ENCODE data around the gene DNAAF8. TPM values are rescaled to one million over a fixed set of nuclear protein-coding genes. Genes with fewer than 3 reads are reported as not detected.
"Not testable (repeated sequence)": the region's sequence is repeated elsewhere in the genome, so short reads cannot be mapped to it uniquely, and the experiment has no call there.

DNAAF8 gene
- total and polyA plus RNA-seq, 4 donors = 0.24 to 0.49 TPM; not detected in 2

DNA sequence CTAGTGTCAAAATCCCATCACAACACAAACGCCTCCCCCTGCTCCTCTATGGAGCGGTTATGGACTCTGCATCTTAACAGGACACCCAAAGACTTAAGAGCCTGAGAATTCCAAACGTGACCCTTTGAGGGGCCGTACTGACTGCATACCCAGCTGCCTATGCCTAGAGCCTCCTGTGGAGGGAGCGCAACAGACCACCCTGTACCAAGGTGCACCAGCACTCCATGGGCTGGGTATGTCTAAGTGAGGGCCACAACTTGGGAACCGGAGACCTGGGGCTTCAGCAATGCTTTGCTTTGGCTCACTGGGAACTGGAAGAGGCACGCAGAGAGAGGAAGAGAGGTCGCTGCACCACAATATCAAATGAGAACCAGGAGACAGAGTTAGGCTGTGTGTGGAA lies 5.7 kb upstream of the DNAAF8 start:
- peaks cover 2 to 6% of the 10 kb centered on the region in 2 donors for H3K36me3 ChIP-seq (ENCODE audit: control insufficient read depth in 1 of 2, insufficient read depth in 2 of 2, low read length in 1 of 2)
- no peaks in the 10 kb centered on the region for H3K27me3 ChIP-seq (ENCODE audit: control insufficient read depth in 1 of 2, insufficient read depth in 2 of 2, low read length in 1 of 2)
- DNase-seq (no peak), ATAC-seq (ENCODE audit: low FRiP score) (no peak)
- intact Hi-C loops (cut with DNase I) = no loop called here
- no peaks in the 10 kb centered on the region for H3K9me3 ChIP-seq (ENCODE audit: control insufficient read depth, low read length)
- WGBS, 2 donors = 93% methylated on average over 8 of the region's 8 CpGs
- H3K4me1 ChIP-seq (ENCODE audit: control insufficient read depth in 1 of 2, insufficient read depth in 2 of 2, low read length in 2 of 2) = no peaks in the 10 kb centered on the region
- H3K27ac ChIP-seq (ENCODE audit: low read depth in 1 of 2, low read length in 2 of 2) = no peak overlapping the region
- H3K4me3 ChIP-seq (ENCODE audit: low read length in 2 of 2) = no peak overlapping the region

DNA sequence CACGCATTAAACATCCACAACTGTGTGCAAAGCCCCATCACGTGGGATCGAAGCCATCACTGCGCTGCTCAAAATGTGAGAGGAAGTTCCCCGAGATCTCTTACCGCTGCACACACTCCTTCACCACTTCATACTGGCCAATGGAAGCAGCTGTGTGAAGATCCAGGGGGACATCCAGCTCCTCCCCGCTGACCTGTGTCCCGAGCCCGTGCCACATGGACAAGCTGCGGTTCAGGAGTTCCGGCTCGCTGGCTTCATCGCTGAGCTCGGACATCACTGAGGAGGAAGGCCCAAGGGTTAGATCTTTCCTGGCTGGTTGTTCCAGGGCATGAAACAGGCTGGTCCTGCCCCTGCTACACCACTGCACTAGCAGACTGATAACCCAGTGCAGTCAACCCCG lies 4.5 kb upstream of the DNAAF8 start:
- peaks cover 0 to 6% of the 10 kb centered on the region in 2 donors for H3K36me3 ChIP-seq (ENCODE audit: control insufficient read depth in 1 of 2, insufficient read depth in 2 of 2, low read length in 1 of 2)
- H3K4me1 ChIP-seq (ENCODE audit: control insufficient read depth in 1 of 2, insufficient read depth in 2 of 2, low read length in 2 of 2) = no peaks in the 10 kb centered on the region
- peak in 1 of 2 donors; percentile 16 for DNase-seq
- no peak for ATAC-seq (ENCODE audit: low FRiP score)
- intact Hi-C loops (cut with DNase I) = no loop called here
- H3K4me3 ChIP-seq (ENCODE audit: low read length in 2 of 2) = no peak overlapping the region
- no peaks in the 10 kb centered on the region for H3K9me3 ChIP-seq (ENCODE audit: control insufficient read depth, low read length)
- no peak overlapping the region for H3K27ac ChIP-seq (ENCODE audit: low read depth in 1 of 2, low read length in 2 of 2)
- H3K27me3 ChIP-seq (ENCODE audit: control insufficient read depth in 1 of 2, insufficient read depth in 2 of 2, low read length in 1 of 2) = no peaks in the 10 kb centered on the region
- WGBS, 2 donors = 93% methylated on average over 15 of the region's 15 CpGs

DNA sequence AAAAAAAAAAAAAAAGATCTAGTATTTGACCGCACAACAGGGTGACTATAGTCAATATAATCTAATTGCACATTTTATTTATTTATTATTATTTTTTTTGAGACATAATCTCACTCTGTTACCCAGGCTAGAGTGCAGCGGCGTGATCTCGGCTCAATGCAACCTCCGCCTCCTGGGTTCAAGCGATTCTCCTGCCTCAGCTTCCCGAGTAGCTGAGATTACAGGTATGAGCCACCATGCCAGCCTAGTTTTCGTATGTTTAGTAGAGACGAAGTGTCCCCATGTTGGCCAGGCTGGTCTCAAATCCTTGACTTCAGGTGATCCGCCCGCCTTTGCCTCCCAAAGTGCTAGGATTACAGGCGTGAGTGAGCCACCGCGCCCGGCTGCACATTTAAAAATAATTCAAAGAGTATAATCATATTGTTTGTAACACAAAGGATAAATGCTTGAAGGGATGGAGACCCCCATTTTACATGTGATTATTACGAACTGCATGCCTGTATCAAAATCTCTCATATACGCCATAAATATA lies 1.1 kb upstream of the DNAAF8 start:
- Histone ChIP-seq H3K27ac (ENCODE audit: low read depth in 1 of 2, low read length in 2 of 2) (no peak overlapping the region), H3K27me3 (ENCODE audit: control insufficient read depth in 1 of 2, insufficient read depth in 2 of 2, low read length in 1 of 2) (no peaks in the 10 kb centered on the region), H3K9me3 (ENCODE audit: control insufficient read depth, low read length) (no peaks in the 10 kb centered on the region), H3K36me3 (ENCODE audit: control insufficient read depth in 1 of 2, insufficient read depth in 2 of 2, low read length in 1 of 2) (no peaks in the 10 kb centered on the region), H3K4me1 (ENCODE audit: control insufficient read depth in 1 of 2, insufficient read depth in 2 of 2, low read length in 2 of 2) (no peaks in the 10 kb centered on the region), H3K4me3 (ENCODE audit: low read length in 2 of 2) (peak overlapping the region; percentile 64 to 84)
- DNase-seq (no peak), ATAC-seq (ENCODE audit: low FRiP score) (no peak)
- intact Hi-C loops (cut with DNase I) = no loop called here
- WGBS, 2 donors = 26 to 31% methylated on average over 17 of the region's 17 CpGs

GRCh38 chr16:4733747-4734062 lies 632 bp upstream of the DNAAF8 start:
- H3K36me3 ChIP-seq (ENCODE audit: control insufficient read depth in 1 of 2, insufficient read depth in 2 of 2, low read length in 1 of 2) = no peaks in the 10 kb centered on the region
- no peaks in the 10 kb centered on the region for H3K9me3 ChIP-seq (ENCODE audit: control insufficient read depth, low read length)
- intact Hi-C loops (cut with DNase I) = loop anchor here in 1 of 2 donors (1.0 kb wide), 1 partner anchor 69 kb away; the partner anchor contains the start of gene ROGDI
- H3K4me1 ChIP-seq (ENCODE audit: control insufficient read depth in 1 of 2, insufficient read depth in 2 of 2, low read length in 2 of 2) = no peaks in the 10 kb centered on the region
- ATAC-seq (ENCODE audit: low FRiP score) (no peak), DNase-seq (no peak)
- no peaks in the 10 kb centered on the region for H3K27me3 ChIP-seq (ENCODE audit: control insufficient read depth in 1 of 2, insufficient read depth in 2 of 2, low read length in 1 of 2)
- H3K27ac ChIP-seq (ENCODE audit: low read depth in 1 of 2, low read length in 2 of 2) = no peak overlapping the region
- WGBS, 2 donors = 0 to 1% methylated on average over 19 of the region's 19 CpGs
- H3K4me3 ChIP-seq (ENCODE audit: low read length in 2 of 2) = peak overlapping the region; percentile 64 to 84

- Histone ChIP-seq H3K4me3 (ENCODE audit: low read length in 2 of 2) (peak overlapping the region; percentile 55 to 74), H3K27me3 (ENCODE audit: control insufficient read depth in 1 of 2, insufficient read depth in 2 of 2, low read length in 1 of 2) (no peaks in the 10 kb centered on the region), H3K4me1 (ENCODE audit: control insufficient read depth in 1 of 2, insufficient read depth in 2 of 2, low read length in 2 of 2) (no peaks in the 10 kb centered on the region), H3K9me3 (ENCODE audit: control insufficient read depth, low read length) (no peaks in the 10 kb centered on the region), H3K27ac (ENCODE audit: low read depth in 1 of 2, low read length in 2 of 2) (peak overlapping the region in 1 of 2 donors; percentile 88), H3K36me3 (ENCODE audit: control insufficient read depth in 1 of 2, insufficient read depth in 2 of 2, low read length in 1 of 2) (no peaks in the 10 kb centered on the region)
- peak; percentile 94 to 97 for DNase-seq
- intact Hi-C loops (cut with DNase I) = loop anchor here in 1 of 2 donors (1.0 kb wide), 1 partner anchor 67 kb away; the partner anchor contains the start of gene ROGDI
- WGBS, 2 donors = 5 to 6% methylated on average over 38 of the region's 38 CpGs
- ATAC-seq (ENCODE audit: low FRiP score) = peak; percentile 92
Measured at GRCh38 chr16:4734730-4735535, 596 bp downstream of the DNAAF8 start.

DNA sequence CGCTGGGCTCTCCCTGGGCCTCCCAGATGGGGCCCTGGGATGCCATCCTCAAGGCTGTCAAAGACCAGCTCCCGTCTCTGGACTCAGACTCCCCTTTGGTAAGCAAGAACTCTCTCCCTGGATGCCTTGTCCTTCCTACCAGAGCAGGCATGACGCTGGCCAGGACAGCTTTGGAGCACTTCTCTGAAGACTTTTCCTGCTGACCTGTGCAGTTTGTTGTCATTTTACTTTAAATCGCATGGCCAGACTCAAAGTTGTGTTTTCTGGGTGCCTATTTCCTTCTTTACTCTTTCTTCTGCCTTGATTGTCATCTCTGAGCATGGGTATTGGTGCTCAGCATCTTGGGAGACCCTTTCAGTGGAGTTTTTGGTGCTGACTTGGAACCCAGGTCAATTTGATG lies 2.2 kb downstream of the DNAAF8 start:
- H3K4me1 ChIP-seq (ENCODE audit: control insufficient read depth in 1 of 2, insufficient read depth in 2 of 2, low read length in 2 of 2) = no peaks in the 10 kb centered on the region
- H3K27me3 ChIP-seq (ENCODE audit: control insufficient read depth in 1 of 2, insufficient read depth in 2 of 2, low read length in 1 of 2) = no peaks in the 10 kb centered on the region
- intact Hi-C loops (cut with DNase I) = no loop called here
- H3K9me3 ChIP-seq (ENCODE audit: control insufficient read depth, low read length) = no peaks in the 10 kb centered on the region
- ATAC-seq (ENCODE audit: low FRiP score) (no peak), DNase-seq (no peak)
- H3K36me3 ChIP-seq (ENCODE audit: control insufficient read depth in 1 of 2, insufficient read depth in 2 of 2, low read length in 1 of 2) = no peaks in the 10 kb centered on the region
- H3K4me3 ChIP-seq (ENCODE audit: low read length in 2 of 2) = no peak overlapping the region
- H3K27ac ChIP-seq (ENCODE audit: low read depth in 1 of 2, low read length in 2 of 2) = no peak overlapping the region
- 86 to 88% methylated on average over 4 of the region's 4 CpGs for WGBS, 2 donors

DNA sequence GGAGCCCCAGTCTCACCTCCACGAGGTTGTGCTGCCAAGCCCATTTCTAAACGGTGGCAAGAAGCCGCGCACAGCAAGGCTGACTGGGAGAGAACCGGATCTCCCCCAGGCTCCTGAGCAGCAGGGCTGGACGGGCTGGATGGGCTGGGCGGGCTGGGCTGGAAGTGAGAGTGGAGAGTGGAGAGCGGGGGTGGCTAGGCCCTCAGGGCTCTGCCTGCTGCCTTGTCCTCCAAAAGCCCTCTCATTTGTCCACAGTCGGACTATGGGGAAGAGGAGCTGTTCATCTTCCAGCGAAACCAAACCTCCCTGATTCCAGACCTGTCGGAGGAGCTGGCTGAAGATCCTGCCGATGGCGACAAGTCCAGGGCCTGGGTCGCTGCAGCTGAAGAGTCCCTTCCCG lies 3.2 kb downstream of the DNAAF8 start:
- DNase-seq = no peak
- Histone ChIP-seq H3K36me3 (ENCODE audit: control insufficient read depth in 1 of 2, insufficient read depth in 2 of 2, low read length in 1 of 2) (no peaks in the 10 kb centered on the region), H3K4me3 (ENCODE audit: low read length in 2 of 2) (no peak overlapping the region), H3K27ac (ENCODE audit: low read depth in 1 of 2, low read length in 2 of 2) (no peak overlapping the region), H3K9me3 (ENCODE audit: control insufficient read depth, low read length) (no peaks in the 10 kb centered on the region), H3K27me3 (ENCODE audit: control insufficient read depth in 1 of 2, insufficient read depth in 2 of 2, low read length in 1 of 2) (no peaks in the 10 kb centered on the region), H3K4me1 (ENCODE audit: control insufficient read depth in 1 of 2, insufficient read depth in 2 of 2, low read length in 2 of 2) (no peaks in the 10 kb centered on the region)
- no peak for ATAC-seq (ENCODE audit: low FRiP score)
- WGBS, 2 donors = 82 to 83% methylated on average over 15 of the region's 15 CpGs
- intact Hi-C loops (cut with DNase I) = no loop called here

GRCh38 chr16:4738370-4738769 lies 4.0 kb downstream of the DNAAF8 start:
- intact Hi-C loops (cut with DNase I); H3K36me3 ChIP-seq (ENCODE audit: control insufficient read depth in 1 of 2, insufficient read depth in 2 of 2, low read length in 1 of 2): not testable (repeated sequence)
- 76 to 78% methylated on average over 5 of the region's 5 CpGs for WGBS, 2 donors

More at GRCh38 chr16:4738370-4738769, 4.0 kb downstream of the DNAAF8 start:
- ATAC-seq (ENCODE audit: low FRiP score); H3K9me3 ChIP-seq (ENCODE audit: control insufficient read depth, low read length); H3K27me3 ChIP-seq (ENCODE audit: control insufficient read depth in 1 of 2, insufficient read depth in 2 of 2, low read length in 1 of 2); DNase-seq; H3K4me3 ChIP-seq (ENCODE audit: low read length in 2 of 2); H3K4me1 ChIP-seq (ENCODE audit: control insufficient read depth in 1 of 2, insufficient read depth in 2 of 2, low read length in 2 of 2); H3K27ac ChIP-seq (ENCODE audit: low read depth in 1 of 2, low read length in 2 of 2): not testable (repeated sequence)
